H1 (cell line): ENCODE measurements around the gene RITA1. TPM values are rescaled to one million over a fixed set of nuclear protein-coding genes. Genes with fewer than 3 reads are reported as not detected.

ENCODE experiments used
- CTCF ChIA-PET: fragments of 300-600 bp; sonication (Branson Sonifier 250); formaldehyde crosslinking; loops from one replicate; lab custom pipeline; 2021; ENCODE audit not compliant: partially characterized antibody; lab: Charles Lee
- POLR2A ChIA-PET: fragments of 300-600 bp; sonication (Branson Sonifier 250); formaldehyde crosslinking; loops from one replicate; lab custom pipeline; 2021; ENCODE audit warnings: inconsistent platforms; ENCODE audit not compliant: partially characterized antibody; lab: Charles Lee
- DNase-seq, 2 experiments: peaks; one replicate each; pipeline versions ENCODE4 v3.0.0 to v3.0.0-alpha.2; 2010 to 2022; ENCODE audit warnings: low spot score in 2 of 2, low read depth in 1 of 2, mixed read lengths in 1 of 2
- FAIRE-seq: peaks from 2 replicates; lab custom pipeline; 2011; peaks lifted over from hg19 to GRCh38; lab: Jason Lieb, UNC
- H2AFZ ChIP-seq: 2 replicates; pipeline ENCODE4 v1.8.1; 2012; ENCODE audit warnings: low read length, inconsistent platforms
- H2AK5ac ChIP-seq: 2 replicates; pipeline ENCODE4 v1.6.1; 2013; ENCODE audit warnings: low read depth, low read length
- H2BK120ac ChIP-seq: replicated peaks from 2 replicates; pipeline ENCODE3; 2013; ENCODE audit warnings: low read depth, low read length, inconsistent platforms
- H2BK12ac ChIP-seq: 2 replicates; pipeline ENCODE4 v1.6.1; 2013; ENCODE audit warnings: low read depth, low read length
- H2BK15ac ChIP-seq: 2 replicates; pipeline ENCODE4 v1.6.1; 2013; ENCODE audit warnings: low read length
- H2BK20ac ChIP-seq: 2 replicates; pipeline ENCODE4 v1.6.1; 2013; ENCODE audit warnings: low read length
- H2BK5ac ChIP-seq: 2 replicates; pipeline ENCODE4 v1.6.1; 2013; ENCODE audit warnings: low read depth, low read length
- H3K14ac ChIP-seq: 2 replicates; pipeline ENCODE4 v1.6.1; 2013; ENCODE audit warnings: inconsistent platforms; ENCODE audit not compliant: insufficient read length
- H3K18ac ChIP-seq: 2 replicates; pipeline ENCODE4 v1.6.1; 2013; ENCODE audit warnings: low read length; ENCODE audit errors: extremely low read depth
- H3K23ac ChIP-seq: 2 replicates; pipeline ENCODE4 v1.6.1; 2013; ENCODE audit warnings: inconsistent platforms; ENCODE audit not compliant: insufficient read length
- H3K23me2 ChIP-seq: 2 replicates; pipeline ENCODE4 v1.6.1; 2013; ENCODE audit warnings: low read depth, low read length
- H3K27ac ChIP-seq: 2 replicates; pipeline ENCODE4 v1.6.1; 2011; ENCODE audit warnings: low read depth, low read length, inconsistent platforms
- H3K27me3 ChIP-seq, 4 experiments: replicated peaks in 1 of 4; 1 replicate in 1 of 4; 2 replicates in 3 of 4; pipeline versions ENCODE4 v1.6.1 to v1.8.1; 2011 to 2013; ENCODE audit warnings: low read length in 3 of 4, mild to moderate bottlenecking in 3 of 4, inconsistent platforms in 2 of 4, mixed read lengths in 2 of 4, moderate library complexity in 1 of 4; ENCODE audit not compliant: control insufficient read depth in 3 of 4, insufficient read depth in 3 of 4; ENCODE audit errors: extremely low read depth in 1 of 4
- H3K36me3 ChIP-seq, 4 experiments: 2 replicates each; pipeline versions ENCODE4 v1.6.1 to v1.8.1; 2011 to 2013; ENCODE audit warnings: mild to moderate bottlenecking in 4 of 4, low read length in 3 of 4, moderate library complexity in 2 of 4, control low read depth in 1 of 4, inconsistent platforms in 1 of 4; ENCODE audit not compliant: insufficient read depth in 4 of 4, control insufficient read depth in 2 of 4
- H3K4ac ChIP-seq: replicated peaks from 2 replicates; pipeline ENCODE3; 2013; ENCODE audit warnings: low read length, low read depth, mixed read lengths, inconsistent platforms; ENCODE audit not compliant: insufficient read length
- H3K4me1 ChIP-seq, 4 experiments: replicated peaks in 1 of 4; 1 replicate in 1 of 4; 2 replicates in 3 of 4; pipeline versions ENCODE4 v1.6.1 to v1.8.1; 2011 to 2013; ENCODE audit warnings: low read length in 3 of 4, inconsistent platforms in 2 of 4, mixed read lengths in 1 of 4; ENCODE audit not compliant: insufficient read depth in 4 of 4, control insufficient read depth in 3 of 4
- H3K4me2 ChIP-seq, 2 experiments: 2 replicates each; pipeline versions ENCODE4 v1.6.1 to v1.8.1; 2011 to 2013; ENCODE audit warnings: low read depth in 2 of 2, low read length in 2 of 2, control low read depth in 1 of 2, inconsistent platforms in 1 of 2, mild to moderate bottlenecking in 1 of 2; ENCODE audit not compliant: insufficient read depth in 1 of 2
- H3K4me3 ChIP-seq, 4 experiments: fragments of 200-600, 300-600 bp in 1 of 4; sonication (generic), shearing (Covaris generic), sonication (Bioruptor Twin) in 1 of 4; 2 replicates each; pipeline versions ENCODE4 v1.5.1 to v1.8.1; 2011 to 2016; ENCODE audit warnings: low read length in 4 of 4, low read depth in 3 of 4, control low read depth in 2 of 4, inconsistent platforms in 2 of 4, mild to moderate bottlenecking in 2 of 4, mixed read lengths in 1 of 4, moderate library complexity in 1 of 4; ENCODE audit not compliant: insufficient read depth in 2 of 4; ENCODE audit errors: extremely low read depth in 1 of 4
- H3K56ac ChIP-seq: replicated peaks from 2 replicates; pipeline ENCODE3; 2013; ENCODE audit warnings: low read depth, mild to moderate bottlenecking, mixed read lengths, low read length, inconsistent platforms; ENCODE audit not compliant: insufficient read length
- H3K79me1 ChIP-seq: 2 replicates; pipeline ENCODE4 v1.6.1; 2013; ENCODE audit warnings: low read depth, low read length, control low read depth
- H3K79me2 ChIP-seq, 2 experiments: 2 replicates each; pipeline versions ENCODE4 v1.6.1 to v1.8.1; 2012 to 2013; ENCODE audit warnings: low read length in 2 of 2, mild to moderate bottlenecking in 2 of 2, inconsistent platforms in 1 of 2; ENCODE audit not compliant: insufficient read depth in 2 of 2, control insufficient read depth in 1 of 2
- H3K9ac ChIP-seq, 4 experiments: replicated peaks in 1 of 4; 1 replicate in 1 of 4; 2 replicates in 3 of 4; pipeline versions ENCODE4 v1.6.1 to v1.8.1; 2011 to 2013; ENCODE audit warnings: low read depth in 3 of 4, low read length in 3 of 4, control low read depth in 2 of 4, mild to moderate bottlenecking in 2 of 4, moderate library complexity in 2 of 4, inconsistent platforms in 1 of 4; ENCODE audit errors: extremely low read depth in 1 of 4
- H3K9me3 ChIP-seq, 2 experiments: 2 replicates each; pipeline versions ENCODE4 v1.6.1 to v1.8.1; 2012 to 2013; ENCODE audit warnings: mild to moderate bottlenecking in 2 of 2, moderate library complexity in 2 of 2, control low read depth in 1 of 2, inconsistent platforms in 1 of 2, low read depth in 1 of 2, low read length in 1 of 2, mixed read lengths in 1 of 2; ENCODE audit not compliant: insufficient read depth in 2 of 2
- H4K20me1 ChIP-seq, 2 experiments: replicated peaks in 1 of 2; 2 replicates each; pipeline versions ENCODE3 to v1.8.1; 2011 to 2013; ENCODE audit warnings: inconsistent platforms in 2 of 2, low read length in 2 of 2, mild to moderate bottlenecking in 1 of 2; ENCODE audit not compliant: insufficient read depth in 2 of 2, control insufficient read depth in 1 of 2
- H4K5ac ChIP-seq: 2 replicates; pipeline ENCODE4 v1.6.1; 2013; ENCODE audit warnings: low read length, low read depth, mixed read lengths, inconsistent platforms; ENCODE audit not compliant: insufficient read length
- H4K8ac ChIP-seq: 2 replicates; pipeline ENCODE4 v1.8.0; 2013; ENCODE audit warnings: mild to moderate bottlenecking, moderate library complexity, low read length, inconsistent platforms; ENCODE audit not compliant: insufficient read depth; ENCODE audit errors: extremely low read depth
- H4K91ac ChIP-seq: replicated peaks from 2 replicates; pipeline ENCODE3; 2013; ENCODE audit warnings: low read length, mixed read lengths, inconsistent platforms; ENCODE audit not compliant: insufficient read length
- ASH2L ChIP-seq: fragments of 200-600, 300-600 bp; sonication (generic); IDR thresholded peaks from one replicate; pipeline ENCODE4 v1.7.1; 2017; ENCODE audit warnings: low read length
- CBX8 ChIP-seq: fragments of 300-800, 300-1000 bp; sonication (generic); IDR thresholded peaks from 2 replicates; pipeline ENCODE4 v1.7.1; 2016; ENCODE audit warnings: low read depth, low read length, borderline replicate concordance
- CHD1 ChIP-seq: IDR thresholded peaks from 2 replicates; pipeline ENCODE4 v1.6.1; 2012; ENCODE audit warnings: low read depth, low read length, improper control_type of control experiment
- CREB1 ChIP-seq: IDR thresholded peaks from 2 replicates; pipeline ENCODE4 v1.6.1; 2012; ENCODE audit warnings: inconsistent platforms
- POLR2AphosphoS5 ChIP-seq: IDR thresholded peaks from 2 replicates; pipeline ENCODE4 v1.6.1; 2011; ENCODE audit warnings: low read depth, low read length
- RBBP5 ChIP-seq: IDR thresholded peaks from 2 replicates; pipeline ENCODE4 v1.7.1; 2012; ENCODE audit warnings: low read depth, mild to moderate bottlenecking, inconsistent platforms, low read length, moderate library complexity, borderline replicate concordance
- RNF2 ChIP-seq: fragments of 200-900, 300-1000 bp; sonication (generic); IDR thresholded peaks from 2 replicates; pipeline ENCODE4 v1.7.1; 2016; ENCODE audit warnings: borderline replicate concordance, low read depth, mild to moderate bottlenecking, antibody characterized with exemption, low read length; ENCODE audit not compliant: poor library complexity, severe bottlenecking; ENCODE audit errors: missing control alignments
- SRF ChIP-seq: IDR thresholded peaks from 2 replicates; pipeline ENCODE4 v1.6.1; 2011; ENCODE audit warnings: mild to moderate bottlenecking, low read depth, low read length, moderate library complexity
- SUZ12 ChIP-seq: fragments of 200-600 bp; sonication (generic); IDR thresholded peaks from 2 replicates; pipeline ENCODE4 v1.6.1; 2012; ENCODE audit warnings: mild to moderate bottlenecking, inconsistent platforms, low read length, moderate library complexity, mixed read lengths
- TEAD4 ChIP-seq: IDR thresholded peaks from 2 replicates; pipeline ENCODE4 v1.6.1; 2012; ENCODE audit warnings: low read depth, low read length, inconsistent platforms, mixed read lengths
- WGBS, 2 experiments: shearing (Covaris generic) in 1 of 2; methylation state at CpG; one replicate each; pipeline versions ENCODE4 v1.1.6 to v1.1.7; 2013 to 2015; ENCODE audit warnings: low lambda C conversion rate in 2 of 2, mixed read lengths in 2 of 2, inconsistent platforms in 1 of 2, low coverage in 1 of 2, missing lambda C conversion rate in 1 of 2; ENCODE audit not compliant: insufficient replicate concordance in 2 of 2, insufficient coverage in 1 of 2, insufficient read length in 1 of 2; ENCODE audit errors: extremely low coverage in 1 of 2, missing lambda C conversion rate in 1 of 2; 5-methylcytosine and 5-hydroxymethylcytosine counted together
- polyA plus RNA-seq, 7 experiments: library from polyadenylated mRNA; depleted of rRNA in 3 of 7; stranded (reverse) in 5 of 7; unstranded in 2 of 7; fragments of >200 nt in 5 of 7; fragments of 200-250 nt in 2 of 7; gene quantifications; 1 replicate in 5 of 7; 2 replicates in 1 of 7; 4 replicates in 1 of 7; pipeline versions ENCODE4 v1.2.1 to v1.2.3, GENCODE V29; 2011 to 2013; ENCODE audit warnings: missing spikeins in 2 of 7, mixed read lengths in 2 of 7
- total RNA-seq: library from RNA; stranded (reverse); fragmentation: NEBNext Ultra II Directional; extraction: Animal tissue kit (Norgen Biotek cat#: 25700); gene quantifications from 2 replicates; pipeline ENCODE4 v1.2.1, GENCODE V29; 2021
- TF ChIP-seq, protein P1 (sequence below): IDR thresholded peaks from 2 replicates; pipeline ENCODE4 v1.6.1; 2012; ENCODE audit warnings: low read length, inconsistent platforms
- TF ChIP-seq, protein P2 (sequence below): IDR thresholded peaks from 2 replicates; pipeline ENCODE4 v1.6.1; 2011; ENCODE audit warnings: low read depth, mild to moderate bottlenecking, low read length; ENCODE audit not compliant: insufficient read depth

Gene RITA1
- total and polyA plus RNA-seq, 2 of the 8 experiments (the other 6 are each of a cell fraction or from before 2014, with no cell fraction given): 24.1 to 25.8 TPM

DNA sequence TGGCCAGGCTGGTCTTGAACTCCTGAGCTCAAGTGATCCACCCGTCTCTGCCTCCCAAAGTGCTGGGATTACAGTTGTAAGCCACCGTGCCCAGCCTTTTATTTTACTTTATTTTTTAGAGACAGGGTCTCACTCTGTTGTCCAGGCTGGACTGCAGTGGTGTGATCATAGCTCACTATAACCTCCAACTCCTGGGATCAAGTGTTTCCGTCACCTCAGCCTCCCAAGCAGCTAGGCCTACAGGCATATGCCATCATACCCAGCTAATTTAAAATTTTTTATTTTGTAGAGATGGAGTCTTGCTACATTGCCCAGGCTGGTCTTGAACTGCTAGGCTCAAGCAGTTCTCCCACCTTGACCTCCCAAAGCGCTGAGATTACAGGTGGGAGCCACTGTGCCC lies 39.4 kb downstream of the RITA1 start:
- Histone ChIP-seq H3K56ac (no peak overlapping the region), H3K27me3 (no peaks in the 10 kb centered on the region), H4K8ac (no peak overlapping the region), H3K4me1 (peaks cover 0 to 10% (median 6%) of the 10 kb centered on the region in 4 experiments; a peak in 4 of 7 replicates), H3K9me3 (no peaks in the 10 kb centered on the region), H3K79me1 (no peaks in the 10 kb centered on the region), H2AK5ac (no peak overlapping the region), H3K23me2 (peaks cover 8% of the 10 kb centered on the region), H3K4ac (no peak overlapping the region), H3K9ac (no peak overlapping the region), H3K18ac (no peak overlapping the region), H2BK15ac (no peak overlapping the region), H3K36me3 (peaks cover 0 to 7% (median 2%) of the 10 kb centered on the region in 4 experiments; a peak in 2 of 8 replicates), H3K4me3 (no peak overlapping the region), H2BK120ac (no peak overlapping the region), H4K5ac (no peak overlapping the region), H3K4me2 (no peak overlapping the region), H4K91ac (no peak overlapping the region), H3K23ac (no peak overlapping the region), H3K27ac (no peak overlapping the region), H4K20me1 (peaks cover 0 to 4% of the 10 kb centered on the region in 2 experiments), H3K14ac (no peak overlapping the region), H2BK20ac (no peak overlapping the region), H2AFZ (no peak overlapping the region), H2BK5ac (no peak overlapping the region), H2BK12ac (no peak overlapping the region), H3K79me2 (peaks cover 0 to 7% of the 10 kb centered on the region in 2 experiments; a peak in 1 of 4 replicates)
- WGBS, 2 experiments: 97% methylated on average over 4 of the region's 4 CpGs; no CpG with 5 or more reads in 1 of the 2 experiments
- POLR2A ChIA-PET: interaction anchor here (0.8 to 5.3 kb wide), 4 partner anchors 8 to 22 kb away, joined by 3 to 32 read pairs (median 3); no protein-coding TSS in a partner anchor
- CTCF ChIA-PET: interaction anchor here (1.0 to 2.0 kb wide), 2 partner anchors 11 to 25 kb away, joined by 3 to 5 read pairs; no protein-coding TSS in a partner anchor
- no peak for DNase-seq
- FAIRE-seq: no peak
- no peak for TF ChIP-seq CBX8
- TF ChIP-seq TEAD4: no peak
- TF ChIP-seq POLR2AphosphoS5: no peak
- TF ChIP-seq CHD1: no peak
- TF ChIP-seq, protein P1, sequence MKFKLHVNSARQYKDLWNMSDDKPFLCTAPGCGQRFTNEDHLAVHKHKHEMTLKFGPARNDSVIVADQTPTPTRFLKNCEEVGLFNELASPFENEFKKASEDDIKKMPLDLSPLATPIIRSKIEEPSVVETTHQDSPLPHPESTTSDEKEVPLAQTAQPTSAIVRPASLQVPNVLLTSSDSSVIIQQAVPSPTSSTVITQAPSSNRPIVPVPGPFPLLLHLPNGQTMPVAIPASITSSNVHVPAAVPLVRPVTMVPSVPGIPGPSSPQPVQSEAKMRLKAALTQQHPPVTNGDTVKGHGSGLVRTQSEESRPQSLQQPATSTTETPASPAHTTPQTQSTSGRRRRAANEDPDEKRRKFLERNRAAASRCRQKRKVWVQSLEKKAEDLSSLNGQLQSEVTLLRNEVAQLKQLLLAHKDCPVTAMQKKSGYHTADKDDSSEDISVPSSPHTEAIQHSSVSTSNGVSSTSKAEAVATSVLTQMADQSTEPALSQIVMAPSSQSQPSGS: no peak
- TF ChIP-seq SUZ12: no peak
- no peak for TF ChIP-seq ASH2L
- TF ChIP-seq RNF2: no peak
- TF ChIP-seq, protein P2, sequence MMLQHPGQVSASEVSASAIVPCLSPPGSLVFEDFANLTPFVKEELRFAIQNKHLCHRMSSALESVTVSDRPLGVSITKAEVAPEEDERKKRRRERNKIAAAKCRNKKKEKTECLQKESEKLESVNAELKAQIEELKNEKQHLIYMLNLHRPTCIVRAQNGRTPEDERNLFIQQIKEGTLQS: no peak
- no peak for TF ChIP-seq CREB1
- no peak for TF ChIP-seq RBBP5
- TF ChIP-seq SRF: no peak
